Measurements from ENCODE around the gene FBXL4.

FBXL4 gene

GRCh38 chr6:98828211-98828788 is 119.4 kb downstream of the FBXL4 start:
- FAIRE-seq, result no peak

DNA sequence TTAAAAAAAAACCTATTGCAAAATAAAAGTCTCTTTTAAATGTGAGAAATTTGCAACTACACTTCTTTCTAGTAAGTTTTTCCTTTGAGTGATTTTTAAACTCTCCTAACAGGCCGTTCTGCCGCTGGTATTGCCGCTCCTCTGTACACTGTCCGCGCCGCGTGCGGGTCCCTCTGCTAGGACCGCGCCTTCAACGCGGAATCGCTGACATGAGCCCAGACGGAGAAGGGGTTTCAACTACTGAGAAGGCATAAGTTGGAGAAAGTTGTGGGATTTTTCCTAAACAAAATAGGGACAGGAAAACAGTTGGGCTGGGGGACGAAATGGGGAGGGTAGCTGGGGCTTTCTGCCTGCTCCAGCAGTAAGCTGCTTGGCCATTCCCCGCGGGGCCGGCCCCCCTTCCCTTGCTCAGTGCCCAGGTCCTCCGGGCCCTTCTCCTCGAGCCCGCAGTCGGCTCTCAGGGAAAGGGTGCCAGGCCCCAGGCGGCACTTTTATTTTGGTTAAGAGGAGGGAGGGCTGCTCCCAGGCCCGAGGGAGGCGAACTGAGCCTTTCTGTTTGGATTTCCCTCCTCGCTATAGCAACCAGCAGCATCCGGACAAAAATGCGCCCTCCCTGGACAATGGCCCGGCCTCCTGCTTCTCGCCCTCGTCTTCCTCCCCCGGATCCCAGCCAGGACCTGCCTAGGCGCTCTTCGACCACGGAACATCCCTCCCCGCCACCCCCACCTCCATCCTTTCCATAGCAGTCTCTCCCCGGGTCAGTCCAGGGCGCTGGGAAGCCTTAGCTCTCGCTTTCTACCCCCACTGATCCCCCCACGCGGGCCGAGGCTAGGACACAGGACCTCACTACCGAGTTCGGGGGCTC is 120.2 kb downstream of the FBXL4 start:
- DNase-seq (ENCODE audit: insufficient read length) (no peak), FAIRE-seq (no peak)
- no peak for TF ChIP-seq POLR2AphosphoS5 (IDR thresholded peaks at IDR 0.05; ENCODE audit: low read depth, low read length)
- no peak for TF ChIP-seq TAF1 (IDR thresholded peaks at IDR 0.05; ENCODE audit: borderline replicate concordance, low read depth, low read length)
- no peak for TF ChIP-seq POLR2A (IDR thresholded peaks at IDR 0.05; ENCODE audit: low read depth, low read length)

More at GRCh38 chr6:98828211-98828788, 119.4 kb downstream of the FBXL4 start:
- no peak for DNase-seq (ENCODE audit: insufficient read length)
- TF ChIP-seq POLR2A (IDR thresholded peaks at IDR 0.05; ENCODE audit: low read depth, low read length) (no peak), TAF1 (IDR thresholded peaks at IDR 0.05; ENCODE audit: borderline replicate concordance, low read depth, low read length) (no peak), POLR2AphosphoS5 (IDR thresholded peaks at IDR 0.05; ENCODE audit: low read depth, low read length) (no peak)

- no peak for TF ChIP-seq TAF1 (IDR thresholded peaks at IDR 0.05; ENCODE audit: borderline replicate concordance, low read depth, low read length)
- no peak for TF ChIP-seq POLR2AphosphoS5 (IDR thresholded peaks at IDR 0.05; ENCODE audit: low read depth, low read length)
- no peak for TF ChIP-seq POLR2A (IDR thresholded peaks at IDR 0.05; ENCODE audit: low read depth, low read length)
- no peak for DNase-seq (ENCODE audit: insufficient read length)
- no peak for FAIRE-seq
Observed at GRCh38 chr6:98825600-98826230, 122.0 kb downstream of the FBXL4 start.

DNA sequence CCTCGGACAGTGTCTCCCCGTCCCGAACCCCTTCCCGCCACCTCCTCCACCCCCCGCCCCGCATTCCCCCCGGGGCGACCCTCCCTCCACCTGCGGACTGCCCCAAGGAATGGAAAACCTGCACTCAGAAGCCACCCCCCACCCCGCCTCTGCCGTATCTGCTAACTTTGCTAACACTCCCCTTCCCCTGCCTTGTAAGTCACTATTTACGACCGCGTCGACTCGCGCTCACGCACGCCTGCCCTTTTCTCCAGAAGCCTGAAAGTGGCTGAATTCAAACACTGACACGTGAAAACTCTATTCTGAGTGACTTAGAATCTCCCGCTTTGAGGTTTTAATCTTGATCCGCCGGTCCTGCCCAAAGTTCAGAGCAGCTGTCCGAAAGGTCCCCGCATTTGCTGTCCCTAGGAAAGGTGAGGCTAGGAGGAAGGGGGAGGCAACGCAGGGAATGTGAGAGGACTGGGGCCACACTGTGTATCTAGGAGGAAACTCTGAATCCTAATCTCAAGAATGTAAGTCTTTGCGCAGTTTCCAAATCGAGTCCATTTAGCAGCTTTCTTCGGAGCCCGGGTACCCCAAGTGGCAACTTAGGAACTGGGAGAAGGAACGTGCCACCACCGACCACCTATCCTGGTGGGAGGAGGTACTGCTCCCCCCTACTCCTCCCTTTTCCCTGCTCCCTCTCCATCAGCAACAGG is 122.7 kb downstream of the FBXL4 start:
- TF ChIP-seq POLR2A (IDR thresholded peaks at IDR 0.05; ENCODE audit: low read depth, low read length), result no peak
- TF ChIP-seq TAF1 (IDR thresholded peaks at IDR 0.05; ENCODE audit: borderline replicate concordance, low read depth, low read length), result no peak
- no peak for TF ChIP-seq POLR2AphosphoS5 (IDR thresholded peaks at IDR 0.05; ENCODE audit: low read depth, low read length)
- no peak for DNase-seq (ENCODE audit: insufficient read length)
- FAIRE-seq, result no peak

DNA sequence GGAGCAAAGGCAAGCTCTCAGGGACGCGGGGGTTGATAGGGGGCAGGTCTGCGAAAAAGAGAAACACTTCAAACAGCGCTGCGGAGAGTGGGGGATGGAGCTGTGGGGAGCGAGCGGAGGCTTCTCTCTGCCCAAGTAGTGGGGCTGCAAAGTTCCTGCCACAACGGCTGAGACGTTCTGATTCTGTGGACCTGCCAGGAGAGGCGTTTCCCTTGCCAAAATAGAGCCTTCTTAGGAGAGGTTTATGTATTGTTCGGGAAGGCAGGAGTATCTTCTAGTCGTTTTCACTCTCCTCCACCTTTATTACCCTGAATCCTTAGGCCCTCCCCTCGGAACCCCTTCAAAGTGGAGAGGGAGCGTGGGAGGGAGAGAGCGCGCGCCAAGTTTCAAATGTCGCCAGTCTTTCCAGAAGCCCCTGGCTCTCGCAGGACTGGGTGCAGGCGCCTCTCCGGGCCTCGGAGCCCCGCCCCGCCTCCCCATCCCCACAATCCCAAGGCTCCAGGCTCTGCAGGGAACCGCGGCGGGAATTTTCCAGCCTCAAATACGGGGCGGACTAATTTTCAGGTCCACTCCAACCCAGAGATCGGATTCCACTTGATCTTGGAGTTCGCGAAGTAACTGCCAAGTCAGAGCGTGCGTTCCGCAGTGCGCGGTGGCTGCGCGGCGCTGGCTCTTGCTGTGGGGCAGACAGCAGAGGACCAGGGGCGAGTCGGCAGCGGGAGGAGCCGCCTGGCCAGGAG is 123.4 kb downstream of the FBXL4 start:
- FAIRE-seq, result no peak
- TF ChIP-seq POLR2A (IDR thresholded peaks at IDR 0.05; ENCODE audit: low read depth, low read length), result no peak
- no peak for DNase-seq (ENCODE audit: insufficient read length)

DNA sequence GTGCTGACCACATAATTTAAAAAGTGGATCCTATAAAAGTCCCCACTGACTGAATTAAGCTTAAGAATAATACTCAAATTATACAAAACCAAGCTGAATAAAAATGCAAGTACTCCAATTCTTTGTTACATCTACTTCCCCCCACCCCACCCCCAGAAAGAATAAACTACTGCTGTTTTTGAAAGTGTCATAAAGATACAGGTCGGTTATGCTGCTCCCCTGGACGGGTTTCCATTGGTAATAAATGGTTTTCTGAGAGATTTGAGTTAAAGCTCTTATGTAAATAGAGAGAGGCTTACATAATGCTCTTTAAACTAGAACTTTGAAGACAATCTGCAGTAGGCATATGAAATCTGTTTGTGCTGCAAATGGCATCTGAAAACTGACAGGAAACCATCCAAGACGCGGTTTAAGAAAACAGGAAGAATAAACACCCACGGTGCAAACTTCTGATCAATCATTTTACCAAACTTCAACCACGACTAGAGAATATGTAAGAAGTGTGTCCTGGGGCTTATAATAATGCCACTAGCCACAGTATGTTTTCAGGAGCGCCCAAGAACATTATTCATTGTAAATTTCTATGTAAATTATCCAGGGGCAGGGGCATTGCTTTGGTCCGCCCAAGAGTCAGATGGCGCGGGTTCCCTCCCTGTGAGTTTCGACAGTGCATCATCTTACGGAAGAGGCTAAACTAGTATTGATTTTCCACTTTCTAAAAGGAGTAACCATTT is 124.2 kb downstream of the FBXL4 start:
- FAIRE-seq, result no peak
- DNase-seq (ENCODE audit: insufficient read length), result no peak
- no peak for TF ChIP-seq TAF1 (IDR thresholded peaks at IDR 0.05; ENCODE audit: borderline replicate concordance, low read depth, low read length)
- TF ChIP-seq POLR2AphosphoS5 (IDR thresholded peaks at IDR 0.05; ENCODE audit: low read depth, low read length), result no peak

GRCh38 chr6:98821756-98822405 is 125.9 kb downstream of the FBXL4 start:
- no peak for TF ChIP-seq POLR2A (IDR thresholded peaks at IDR 0.05; ENCODE audit: low read depth, low read length)
- TF ChIP-seq TAF1 (IDR thresholded peaks at IDR 0.05; ENCODE audit: borderline replicate concordance, low read depth, low read length), result no peak
- no peak for TF ChIP-seq POLR2AphosphoS5 (IDR thresholded peaks at IDR 0.05; ENCODE audit: low read depth, low read length)
- FAIRE-seq (no peak), DNase-seq (ENCODE audit: insufficient read length) (no peak)

All from GM12892 (cell line).